Subcutaneous adipose tissue (tissue), 4 donors: ENCODE measurements around the gene ATXN1. TPM values are rescaled to one million over a fixed set of nuclear protein-coding genes. Genes with fewer than 3 reads are reported as not detected.

Source experiments
- total RNA-seq, 4 donors: library from RNA; depleted of rRNA; stranded (reverse); fragments of >200 nt; gene quantifications; one replicate each; pipeline ENCODE4 v1.1.0, GENCODE V29; 2016
- TF ChIP-seq, protein P1 (sequence below): fragments of 450-650 bp; IDR thresholded peaks from one replicate; pipeline ENCODE4 v1.5.1; 2016; ENCODE audit warnings: low read depth, mild to moderate bottlenecking, control low read depth, antibody characterized with exemption, moderate library complexity

Gene ATXN1
- total RNA-seq, 4 donors from 2014 or later = 27.1 to 35.6 (median 35.1) TPM

DNA sequence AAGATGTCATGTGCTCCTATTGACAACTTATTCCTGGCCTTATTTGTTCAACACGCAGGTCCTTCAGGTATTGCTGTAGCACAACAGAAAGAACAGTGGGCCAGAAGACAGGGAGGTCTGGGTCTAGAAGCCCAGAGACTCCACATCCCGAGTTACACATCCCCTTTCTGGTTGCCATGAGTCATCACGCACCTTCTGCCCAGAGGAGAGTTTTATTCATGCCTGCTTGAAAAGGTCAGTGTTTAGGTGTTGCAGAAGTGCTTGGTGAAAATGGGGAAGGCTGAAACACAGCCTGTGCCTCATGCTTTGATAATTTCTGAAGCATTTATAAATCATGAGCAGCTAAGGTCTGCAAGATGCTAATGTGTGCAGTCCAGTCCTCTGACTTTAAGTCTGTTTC, 266.5 kb downstream of the ATXN1 start:
- TF ChIP-seq, protein P1, sequence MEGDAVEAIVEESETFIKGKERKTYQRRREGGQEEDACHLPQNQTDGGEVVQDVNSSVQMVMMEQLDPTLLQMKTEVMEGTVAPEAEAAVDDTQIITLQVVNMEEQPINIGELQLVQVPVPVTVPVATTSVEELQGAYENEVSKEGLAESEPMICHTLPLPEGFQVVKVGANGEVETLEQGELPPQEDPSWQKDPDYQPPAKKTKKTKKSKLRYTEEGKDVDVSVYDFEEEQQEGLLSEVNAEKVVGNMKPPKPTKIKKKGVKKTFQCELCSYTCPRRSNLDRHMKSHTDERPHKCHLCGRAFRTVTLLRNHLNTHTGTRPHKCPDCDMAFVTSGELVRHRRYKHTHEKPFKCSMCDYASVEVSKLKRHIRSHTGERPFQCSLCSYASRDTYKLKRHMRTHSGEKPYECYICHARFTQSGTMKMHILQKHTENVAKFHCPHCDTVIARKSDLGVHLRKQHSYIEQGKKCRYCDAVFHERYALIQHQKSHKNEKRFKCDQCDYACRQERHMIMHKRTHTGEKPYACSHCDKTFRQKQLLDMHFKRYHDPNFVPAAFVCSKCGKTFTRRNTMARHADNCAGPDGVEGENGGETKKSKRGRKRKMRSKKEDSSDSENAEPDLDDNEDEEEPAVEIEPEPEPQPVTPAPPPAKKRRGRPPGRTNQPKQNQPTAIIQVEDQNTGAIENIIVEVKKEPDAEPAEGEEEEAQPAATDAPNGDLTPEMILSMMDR = no peak

DNA sequence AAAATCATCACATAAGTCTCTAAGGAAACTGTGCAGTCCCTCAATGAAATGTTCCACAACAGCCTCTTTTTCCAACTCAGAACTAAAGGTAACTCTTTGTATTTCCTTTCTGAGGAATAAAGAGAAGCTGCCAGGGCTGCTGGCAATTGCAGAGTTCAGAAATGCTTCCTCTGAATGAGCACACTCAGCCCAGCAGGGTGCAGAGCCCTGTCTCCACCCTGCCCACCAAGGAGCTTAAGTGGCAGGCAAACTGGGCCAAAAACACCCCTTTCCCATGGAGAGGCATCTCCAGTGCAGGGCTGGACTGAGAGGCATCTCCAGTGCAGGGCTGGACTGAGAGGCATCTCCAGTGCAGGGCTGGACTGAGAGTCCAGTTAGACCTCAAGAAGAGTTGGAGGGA, 267.5 kb downstream of the ATXN1 start:
- TF ChIP-seq, protein P1 = no peak

DNA sequence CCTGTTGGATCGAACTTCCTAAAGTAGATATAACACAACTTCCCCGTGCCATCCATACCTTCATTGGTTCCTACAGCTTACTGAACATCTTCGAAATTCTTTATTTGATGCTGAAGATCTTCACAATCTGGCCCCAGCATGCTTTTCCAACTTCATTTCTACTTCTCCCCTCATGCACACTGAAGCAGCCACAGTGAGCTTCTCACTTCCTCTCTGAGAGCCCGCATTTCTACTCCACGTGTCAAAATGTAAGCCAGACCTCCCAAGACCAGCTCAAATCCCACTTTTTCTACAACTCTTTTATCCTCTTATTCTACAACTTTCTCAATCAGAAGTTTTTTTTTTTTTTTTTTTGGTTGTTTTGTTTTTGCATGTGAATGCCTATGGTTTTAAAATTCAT, 268.1 kb downstream of the ATXN1 start:
- TF ChIP-seq, protein P1 = no peak

DNA sequence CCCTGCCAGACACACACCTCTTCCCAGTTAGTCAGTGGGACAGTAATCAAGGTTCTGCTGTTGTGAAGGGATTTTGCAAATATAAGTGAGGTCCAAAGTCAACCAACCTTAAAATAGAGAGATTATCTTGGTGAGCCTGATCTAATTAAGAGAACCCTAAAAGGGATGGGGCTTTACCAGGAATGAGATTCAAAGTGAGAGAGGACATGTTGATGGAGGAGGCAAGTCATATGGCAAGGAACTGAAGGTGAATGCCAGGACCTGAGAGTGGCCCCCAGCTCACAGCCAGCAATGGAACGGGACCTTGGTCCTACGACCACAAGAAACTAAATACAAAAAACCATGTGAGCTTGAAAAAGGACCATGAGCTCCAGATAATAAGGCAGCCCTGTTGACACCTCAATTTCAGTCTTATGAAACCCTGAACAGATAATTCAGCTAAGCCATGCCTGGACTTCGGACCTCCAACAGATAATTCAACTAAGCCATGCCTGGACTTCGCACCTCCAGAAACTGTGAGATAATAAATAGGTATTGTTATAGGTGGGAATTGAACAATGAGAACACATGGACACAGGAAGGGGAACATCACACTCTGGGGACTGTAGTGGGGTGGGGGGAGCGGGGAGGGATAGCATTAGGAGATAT, 269.5 kb downstream of the ATXN1 start:
- TF ChIP-seq, protein P1 = no peak

DNA sequence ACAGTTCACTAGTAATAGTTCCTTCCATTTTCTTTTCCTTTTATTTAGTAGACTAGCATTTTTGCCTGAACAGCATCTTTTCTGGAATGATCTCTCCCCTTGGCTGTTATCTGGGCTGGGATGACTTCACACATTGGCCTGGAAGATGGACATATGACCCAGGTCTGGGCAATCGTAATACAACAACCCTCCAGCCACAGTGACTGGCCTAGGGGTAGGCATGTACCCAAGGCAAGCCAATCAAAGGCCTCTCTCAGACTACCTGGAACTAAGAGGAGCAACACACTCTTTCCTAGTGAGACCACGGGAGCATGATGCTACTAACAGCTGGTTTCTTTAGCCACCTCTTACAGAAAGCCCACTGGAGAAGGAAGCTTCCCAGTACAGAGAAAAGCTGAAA, 270.6 kb downstream of the ATXN1 start:
- TF ChIP-seq, protein P1 = no peak

DNA sequence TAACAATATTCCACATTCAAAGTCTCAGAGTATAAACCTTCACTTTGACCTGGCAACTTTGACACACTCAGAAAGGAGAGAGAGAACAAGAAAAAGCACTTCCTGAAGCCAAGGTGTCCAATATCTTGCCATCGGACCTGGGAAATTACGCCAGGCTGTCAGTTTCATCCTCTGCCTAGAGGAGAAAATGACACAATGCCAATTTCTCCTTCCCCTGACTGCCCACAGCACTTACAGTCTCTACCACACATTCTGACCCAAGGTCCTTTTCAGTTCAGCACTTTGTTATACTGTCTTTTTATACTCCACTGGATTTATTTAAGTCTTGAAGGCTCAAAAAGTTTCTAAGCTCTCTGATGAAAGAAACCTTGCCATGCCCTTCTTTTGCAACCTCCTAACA, 272.4 kb downstream of the ATXN1 start:
- TF ChIP-seq, protein P1 = no peak

DNA sequence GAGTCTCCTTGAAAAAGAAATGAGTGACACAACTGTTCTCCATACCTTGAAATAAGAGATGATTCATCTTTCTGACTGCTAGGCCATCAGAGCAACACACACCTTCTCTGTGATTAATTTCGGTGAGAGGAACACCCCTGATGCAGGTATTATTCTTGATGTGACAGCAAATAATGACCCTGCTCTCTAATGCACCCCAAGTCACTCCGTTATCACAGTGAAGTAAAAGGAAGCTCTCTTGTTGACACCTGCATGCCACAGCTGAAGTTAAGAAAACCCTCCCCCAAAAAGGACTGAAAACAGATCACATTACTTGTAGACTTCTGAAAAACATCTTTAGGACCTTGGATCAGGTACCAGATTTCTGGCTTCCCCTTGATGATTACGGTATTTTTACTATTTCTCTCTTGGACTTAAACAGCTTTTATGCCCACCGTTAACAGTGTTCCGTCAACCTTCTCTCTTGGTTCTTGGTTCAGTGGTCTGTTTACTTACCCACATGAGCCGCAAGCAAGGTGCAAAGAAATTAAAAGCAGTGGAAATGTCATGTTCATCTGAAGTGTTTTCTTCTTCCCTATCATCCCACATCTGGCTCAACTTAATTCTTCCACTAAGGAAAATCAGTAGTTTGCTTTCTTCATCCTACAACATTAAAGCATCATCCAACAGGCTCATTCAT, 273.1 kb downstream of the ATXN1 start:
- TF ChIP-seq, protein P1 = no peak
